Heart left ventricle (tissue), 16 donors: ENCODE data around the gene FNDC7. TPM values are rescaled to one million over a fixed set of nuclear protein-coding genes. Genes with fewer than 3 reads are reported as not detected.

Source experiments
- ATAC-seq, 4 donors: fragments of 200-7000 bp; cut with Tn5 transposase; one replicate each; pipeline ENCODE4 v1.9.1; 2020 to 2022; ENCODE audit warnings: moderate library complexity in 4 of 4, mild to moderate bottlenecking in 3 of 4, moderate number of reproducible peaks in 1 of 4
- DNase-seq, 5 donors: peaks; one replicate each; pipeline ENCODE4 v3.0.0-alpha.2; 2020
- H3K27ac ChIP-seq, 12 donors: fragments of 200-600 bp; sonication (generic) in 4 of 12; one replicate each; pipeline versions ENCODE4 v1.5.0 to v1.8.0; 2016 to 2022; ENCODE audit warnings: mild to moderate bottlenecking in 2 of 12
- H3K27me3 ChIP-seq, 9 donors: fragments of 200-600 bp; sonication (generic) in 2 of 9; one replicate each; pipeline versions ENCODE4 v1.5.1 to v1.8.0; 2016 to 2022; ENCODE audit warnings: mild to moderate bottlenecking in 3 of 9
- H3K36me3 ChIP-seq, 9 donors: fragments of 200-600 bp; sonication (generic) in 2 of 9; one replicate each; pipeline versions ENCODE4 v1.5.0 to v1.8.0; 2018 to 2022; ENCODE audit warnings: mild to moderate bottlenecking in 2 of 9
- H3K4me1 ChIP-seq, 12 donors: fragments of 200-600 bp; sonication (generic) in 4 of 12; one replicate each; pipeline versions ENCODE4 v1.5.0 to v1.8.0; 2016 to 2022; ENCODE audit warnings: mild to moderate bottlenecking in 3 of 12
- H3K4me3 ChIP-seq, 12 donors: fragments of 200-600 bp; sonication (generic) in 4 of 12; one replicate each; pipeline versions ENCODE4 v1.5.0 to v1.8.0; 2017 to 2022; ENCODE audit warnings: mild to moderate bottlenecking in 9 of 12, moderate library complexity in 4 of 12
- H3K9me3 ChIP-seq, 12 donors: fragments of 200-600 bp; sonication (generic) in 4 of 12; one replicate each; pipeline versions ENCODE4 v1.5.0 to v1.8.0; 2016 to 2022; ENCODE audit warnings: mild to moderate bottlenecking in 1 of 12
- POLR2A ChIP-seq, 2 donors: fragments of 450-650 bp; IDR thresholded peaks; one replicate each; pipeline ENCODE4 v1.6.1; 2017; ENCODE audit warnings: antibody characterized with exemption in 2 of 2, mild to moderate bottlenecking in 2 of 2, moderate library complexity in 2 of 2
- WGBS, 4 donors: extraction: QIAGEN DNeasy Blood & Tissue Kit in 2 of 4; methylation state at CpG; one replicate each; pipeline versions ENCODE4 v1.1.5 to v1.1.7; 2013 to 2018; 5-methylcytosine and 5-hydroxymethylcytosine counted together
- intact Hi-C, 10 donors: fragments of 100-400 bp; cut with DNase I; formaldehyde crosslinking; loops; one replicate each; pipeline versions ENCODE4 v1.11.1 to v1.14.2; 2022
- polyA plus RNA-seq, 2 donors: library from polyadenylated mRNA; stranded (reverse); fragments of 200-250 nt; gene quantifications; one replicate each; pipeline ENCODE4 v1.2.3, GENCODE V29; 2013
- total RNA-seq, 9 donors: library from RNA; depleted of rRNA in 2 of 9; stranded (reverse); fragments of >200 nt in 2 of 9; fragmentation: NEBNext Ultra II Directional in 3 of 9; extraction: Animal tissue kit (Norgen Biotek cat#: 25700) in 3 of 9; gene quantifications; one replicate each; pipeline versions ENCODE4 v1.1.0 to v1.2.4, GENCODE V29; 2016 to 2023
- TF ChIP-seq, protein P1 (sequence below), 12 donors: fragments of 200-600 bp; sonication (generic) in 4 of 12; IDR thresholded peaks; one replicate each; pipeline versions ENCODE4 v1.5.0 to v1.8.0; 2018 to 2022; ENCODE audit warnings: antibody characterized with exemption in 12 of 12, mild to moderate bottlenecking in 5 of 12
- donor health status: ischemic (EF 13 %, LVEDD 7.1; RV severe dilation, severe dysfunction).
- donor health status: healthy with polysubstance abuse.
- donor health status: DM: no; HTN: yes; CAD: no.
- donor health status: DM: no; HTN: no; CAD: no.
- donor health status: ischemic (EF 25% LVEDD 6.9; RV normal size, moderate dysfunction).
- donor health status: ischemic (EF 25% LVEDD 5.7; RV mildly dilated, moderate dysfunction).
- donor health status: healthy.
- donor health status: DM: yes; HTN: yes; CAD: no.
- donor health status: ischemic (EF 35%, LVEDD 5.7; RV mildly dilated, moderate dysfunction).
- donor health status: nonischemic (EF 11% LVEDD 7.7; RV severe dilation, severe dysfunction).
- donor health status: DM: yes; HTN: yes; CAD: no.
- donor health status: PGD.
- donor health status: ischemic (EF 29% LVEDD 5.4; RV normal size, mild dysfunction).
- donor health status: nonischemic (EF 23%, LVEDD 6.1; RV moderate dilation, normal function).

The FNDC7 gene
- total and polyA plus RNA-seq, 11 donors = 0.08 TPM; not detected in 10

DNA sequence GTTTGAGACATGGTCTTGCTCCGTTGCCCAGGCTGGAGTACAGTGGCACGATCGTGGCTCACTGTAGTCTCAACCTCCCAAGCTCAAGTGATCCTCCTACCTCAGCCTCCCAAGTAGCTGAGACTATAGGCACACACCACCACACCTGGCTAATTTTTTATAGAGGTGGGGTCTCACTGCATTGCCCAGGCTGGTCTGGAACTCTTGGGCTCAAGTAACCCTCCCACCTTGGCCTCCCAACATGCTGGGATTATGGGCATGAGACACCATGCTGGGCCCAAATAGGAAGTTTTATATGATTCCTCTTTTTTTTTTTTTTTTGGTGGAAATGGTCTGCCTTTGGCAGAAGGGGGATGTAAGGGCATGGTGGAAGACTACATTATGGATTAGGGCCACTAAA is 6.1 kb upstream of the FNDC7 start:
- H3K4me3 ChIP-seq = no peak overlapping the region
- peaks cover 0 to 7% (median 5%) of the 10 kb centered on the region in 9 donors for H3K36me3 ChIP-seq
- no peak overlapping the region for H3K27ac ChIP-seq
- H3K9me3 ChIP-seq = no peaks in the 10 kb centered on the region
- H3K4me1 ChIP-seq = peaks cover 0 to 6% (median 0%) of the 10 kb centered on the region in 12 donors
- DNase-seq (no peak), ATAC-seq (no peak)
- 92 to 98% (median 94%) methylated on average over 3 of the region's 3 CpGs for WGBS, 4 donors
- intact Hi-C loops = no loop called here
- TF ChIP-seq, protein P1, sequence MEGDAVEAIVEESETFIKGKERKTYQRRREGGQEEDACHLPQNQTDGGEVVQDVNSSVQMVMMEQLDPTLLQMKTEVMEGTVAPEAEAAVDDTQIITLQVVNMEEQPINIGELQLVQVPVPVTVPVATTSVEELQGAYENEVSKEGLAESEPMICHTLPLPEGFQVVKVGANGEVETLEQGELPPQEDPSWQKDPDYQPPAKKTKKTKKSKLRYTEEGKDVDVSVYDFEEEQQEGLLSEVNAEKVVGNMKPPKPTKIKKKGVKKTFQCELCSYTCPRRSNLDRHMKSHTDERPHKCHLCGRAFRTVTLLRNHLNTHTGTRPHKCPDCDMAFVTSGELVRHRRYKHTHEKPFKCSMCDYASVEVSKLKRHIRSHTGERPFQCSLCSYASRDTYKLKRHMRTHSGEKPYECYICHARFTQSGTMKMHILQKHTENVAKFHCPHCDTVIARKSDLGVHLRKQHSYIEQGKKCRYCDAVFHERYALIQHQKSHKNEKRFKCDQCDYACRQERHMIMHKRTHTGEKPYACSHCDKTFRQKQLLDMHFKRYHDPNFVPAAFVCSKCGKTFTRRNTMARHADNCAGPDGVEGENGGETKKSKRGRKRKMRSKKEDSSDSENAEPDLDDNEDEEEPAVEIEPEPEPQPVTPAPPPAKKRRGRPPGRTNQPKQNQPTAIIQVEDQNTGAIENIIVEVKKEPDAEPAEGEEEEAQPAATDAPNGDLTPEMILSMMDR (IDR thresholded peaks at IDR 0.05) = no peak
- TF ChIP-seq POLR2A (IDR thresholded peaks at IDR 0.05) = no peak
- H3K27me3 ChIP-seq = no peaks in the 10 kb centered on the region

DNA sequence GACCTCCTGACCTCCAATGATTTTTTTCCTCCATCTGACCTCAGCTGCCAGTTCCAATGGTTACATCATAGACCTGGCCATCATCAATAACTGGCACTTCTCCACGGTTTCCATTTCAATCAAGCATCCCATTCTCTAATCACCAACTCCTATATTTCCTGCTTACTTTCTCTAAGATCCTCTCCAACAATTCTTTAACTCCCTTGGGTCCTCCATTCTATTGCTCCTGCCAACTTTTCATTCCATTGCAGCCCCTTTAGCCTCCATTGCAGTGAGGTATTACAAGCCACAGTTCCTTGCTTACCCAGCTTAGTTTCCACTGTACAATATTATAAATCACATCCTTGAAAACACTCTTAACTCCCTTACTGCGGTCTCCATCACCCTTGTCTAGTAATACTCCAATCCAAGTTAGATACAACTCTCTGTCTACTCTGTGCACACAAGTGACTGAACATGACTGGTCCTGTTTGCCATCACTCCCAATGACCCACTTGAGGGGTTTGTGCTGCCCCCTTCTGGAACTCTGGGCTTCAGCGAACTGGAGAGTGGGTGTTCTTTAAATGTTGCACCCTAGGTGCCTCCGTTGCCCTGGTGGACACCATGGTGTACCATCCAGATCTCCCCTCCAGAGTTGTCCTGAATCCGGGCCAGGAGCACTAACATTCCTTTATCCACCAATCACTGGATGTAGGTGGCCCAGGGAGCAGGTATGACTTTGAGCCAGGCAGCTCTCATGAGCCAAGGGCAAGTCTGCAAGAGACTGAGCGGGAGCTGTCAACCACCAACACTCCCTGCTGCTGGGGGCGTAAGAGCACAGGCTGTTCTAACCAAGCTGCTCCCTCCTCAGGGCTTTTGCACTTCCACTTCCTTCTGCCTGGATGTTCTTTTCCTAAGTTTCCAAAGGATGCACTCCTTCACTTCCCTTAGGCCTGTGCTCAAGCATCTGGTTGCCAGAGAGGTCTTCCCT is 3.7 kb upstream of the FNDC7 start:
- WGBS, 4 donors = 66 to 69% (median 67%) methylated on average over 6 to 7 of the region's 7 CpGs
- peaks cover 0 to 6% (median 0%) of the 10 kb centered on the region in 12 donors for H3K4me1 ChIP-seq
- no peaks in the 10 kb centered on the region for H3K36me3 ChIP-seq
- TF ChIP-seq, protein P1 (IDR thresholded peaks at IDR 0.05) = peak in 4 of 12 donors; percentile 5 to 26 (median 12)
- no peak for TF ChIP-seq POLR2A (IDR thresholded peaks at IDR 0.05)
- intact Hi-C loops = no loop called here
- H3K9me3 ChIP-seq = no peaks in the 10 kb centered on the region
- H3K27ac ChIP-seq = no peak overlapping the region
- ATAC-seq = no peak
- peaks cover 0 to 5% (median 0%) of the 10 kb centered on the region in 9 donors for H3K27me3 ChIP-seq
- no peak for DNase-seq
- no peak overlapping the region for H3K4me3 ChIP-seq

DNA sequence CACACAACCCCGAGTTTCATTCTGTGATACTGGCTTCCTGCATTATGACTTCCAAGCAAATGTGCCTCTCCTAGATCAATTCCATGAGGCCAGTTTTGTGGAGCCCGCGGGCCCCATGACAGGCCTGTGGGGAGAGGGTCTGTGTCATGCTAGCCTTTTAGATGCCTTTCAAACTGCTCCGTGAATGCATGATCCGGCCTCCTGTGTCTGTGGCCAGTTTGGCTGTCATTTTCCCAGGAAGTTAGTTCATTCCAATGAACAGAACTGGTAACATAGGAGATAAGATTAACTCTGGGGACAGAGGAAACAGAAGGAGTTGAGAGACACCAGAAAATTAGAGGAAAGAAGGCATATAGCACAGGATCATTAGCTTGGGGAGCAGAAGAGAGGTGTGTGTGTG is 3.2 kb downstream of the FNDC7 start:
- no peak for TF ChIP-seq POLR2A (IDR thresholded peaks at IDR 0.05)
- TF ChIP-seq, protein P1 (IDR thresholded peaks at IDR 0.05) = no peak
- DNase-seq (no peak), ATAC-seq (no peak)
- Histone ChIP-seq H3K4me1 (peaks cover 0 to 16% (median 3%) of the 10 kb centered on the region in 12 donors), H3K9me3 (no peaks in the 10 kb centered on the region), H3K27me3 (peaks cover 0 to 5% (median 0%) of the 10 kb centered on the region in 9 donors), H3K4me3 (no peak overlapping the region), H3K27ac (no peak overlapping the region), H3K36me3 (no peaks in the 10 kb centered on the region)
- WGBS, 4 donors = 47 to 63% (median 52%) methylated on average over 5 of the region's 5 CpGs
- intact Hi-C loops = loop anchor here in 1 of 10 donors (2.0 kb wide), 1 partner anchor 21 kb away; no protein-coding TSS in a partner anchor

DNA sequence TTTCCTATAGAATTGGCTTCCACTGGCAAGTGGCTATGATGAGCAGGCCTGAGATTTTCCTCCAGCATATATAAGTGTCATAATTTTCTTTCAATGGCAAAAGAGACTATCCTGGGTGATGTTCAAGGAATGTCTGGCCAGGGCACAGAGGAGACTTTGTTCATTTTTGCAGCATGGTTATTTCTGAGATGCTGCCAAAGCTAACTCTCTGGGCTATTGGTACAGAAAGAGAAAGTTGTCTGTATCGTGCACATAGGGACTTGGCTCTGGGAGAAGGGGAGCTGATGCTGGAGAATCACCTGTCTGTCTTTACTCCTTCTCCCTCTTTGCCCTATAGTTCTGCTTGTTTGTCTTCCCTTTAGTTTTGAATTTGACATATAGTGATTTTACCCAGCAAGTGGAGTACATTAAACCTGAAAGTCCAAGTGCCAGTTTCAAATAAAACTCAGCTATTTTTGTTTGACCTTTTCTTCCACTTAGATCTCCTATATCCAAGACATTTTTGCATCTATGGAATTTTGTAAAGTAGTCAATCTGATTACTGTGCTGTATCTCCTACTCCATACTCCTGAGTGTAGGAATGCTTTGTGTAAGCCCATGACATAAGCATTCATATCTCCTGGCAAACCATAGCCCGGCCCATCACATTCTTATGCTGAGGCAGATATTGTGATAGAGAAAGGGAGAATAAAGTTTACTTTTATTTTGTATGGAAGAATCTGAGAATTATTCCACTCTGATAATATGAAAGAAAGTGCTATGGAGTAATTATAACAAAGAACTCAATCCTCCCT is 3.9 kb downstream of the FNDC7 start:
- H3K36me3 ChIP-seq = no peaks in the 10 kb centered on the region
- TF ChIP-seq, protein P1 (IDR thresholded peaks at IDR 0.05) = no peak
- TF ChIP-seq POLR2A (IDR thresholded peaks at IDR 0.05) = no peak
- whole genome bisulfite sequencing, 4 donors = 61 to 75% (median 67%) methylated on average over 2 of the region's 2 CpGs
- H3K9me3 ChIP-seq = no peaks in the 10 kb centered on the region
- intact Hi-C loops = no loop called here
- H3K27me3 ChIP-seq = peaks cover 0 to 5% (median 0%) of the 10 kb centered on the region in 9 donors
- H3K27ac ChIP-seq = no peak overlapping the region
- peaks cover 0 to 16% (median 3%) of the 10 kb centered on the region in 12 donors for H3K4me1 ChIP-seq
- ATAC-seq = no peak
- DNase-seq = no peak
- H3K4me3 ChIP-seq = no peak overlapping the region
